Measurements from ENCODE around the gene IL1RAPL1.
"Not testable (repeated sequence)": the region's sequence is repeated elsewhere in the genome, so short reads cannot be mapped to it uniquely, and the experiment has no call there.

The IL1RAPL1 gene

DNA sequence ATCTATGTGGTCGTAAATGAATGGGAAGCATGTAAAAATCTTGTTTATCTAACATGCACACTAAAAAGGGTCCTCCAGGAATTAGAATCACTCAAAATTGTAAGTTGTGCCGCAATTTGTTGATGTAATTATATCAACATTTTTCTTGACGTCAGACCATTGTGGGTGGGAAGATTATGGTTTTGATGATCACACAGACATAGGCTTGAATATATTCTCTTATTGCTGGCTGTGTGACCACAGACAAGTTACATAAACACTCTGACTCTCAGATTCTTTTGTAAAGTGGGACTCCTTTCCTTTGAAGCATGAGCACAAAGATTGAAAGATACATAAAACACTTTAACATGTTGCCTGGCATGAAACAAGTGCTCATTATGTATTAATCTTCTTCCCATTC is 51.5 kb downstream of the IL1RAPL1 start:
- DNase-seq = no peak

DNA sequence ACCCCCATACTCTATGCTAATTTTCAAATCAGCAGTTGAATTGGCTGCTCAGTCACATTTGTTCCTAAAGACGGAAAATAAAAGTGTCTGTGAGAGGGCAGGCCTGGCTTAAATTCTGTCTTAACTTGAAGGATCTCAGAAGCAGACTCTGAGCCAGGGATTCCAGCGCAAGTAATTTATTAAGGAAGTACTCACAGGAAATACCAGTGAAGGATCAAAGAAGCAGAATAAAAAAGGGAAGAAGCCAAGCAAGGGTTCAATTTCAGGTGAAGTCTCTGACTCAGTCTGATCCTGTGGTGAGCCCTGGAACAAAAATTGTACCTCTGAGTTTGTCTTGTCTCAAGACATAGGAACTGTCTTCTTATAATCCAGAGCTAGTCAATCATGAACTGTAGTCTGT is 52.2 kb downstream of the IL1RAPL1 start:
- no peak for DNase-seq

DNA sequence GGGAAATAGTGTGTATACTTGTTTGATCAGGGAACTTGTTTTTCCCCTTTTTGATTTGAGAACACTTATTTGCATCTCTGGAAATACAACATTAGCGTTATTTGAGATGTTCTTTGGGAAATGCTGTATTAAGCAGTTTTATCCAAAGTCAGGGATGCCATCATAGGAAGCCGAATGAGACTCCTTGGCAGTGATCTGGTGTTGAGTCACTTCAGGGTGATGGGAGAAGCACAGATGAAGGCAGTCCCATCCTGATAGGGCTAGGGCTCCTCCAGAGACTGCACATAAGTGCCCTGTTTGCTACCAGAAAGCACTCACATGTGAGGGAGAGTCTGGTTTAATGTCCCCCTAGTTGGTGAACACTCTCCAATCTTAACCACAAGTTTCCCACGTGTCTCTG is 62.3 kb downstream of the IL1RAPL1 start:
- DNase-seq = no peak

DNA sequence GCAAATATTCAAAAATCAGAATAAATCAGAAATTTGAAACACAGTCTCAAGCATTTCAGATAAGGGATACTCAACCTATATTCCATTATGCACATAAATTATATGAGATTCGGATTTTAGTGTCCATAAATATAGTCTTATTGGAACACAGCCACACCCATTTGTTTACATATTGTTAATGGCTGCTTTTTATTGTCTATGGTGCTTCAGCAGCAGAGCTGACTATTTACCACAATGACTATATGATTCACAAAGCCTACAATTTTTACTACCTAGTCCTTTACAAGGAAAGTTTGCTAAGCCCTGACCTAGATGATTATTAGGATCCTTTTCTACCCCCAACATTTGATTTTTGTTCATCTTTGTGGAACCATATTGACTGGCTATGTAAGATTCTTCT is 63.9 kb downstream of the IL1RAPL1 start:
- no peak for DNase-seq

DNA sequence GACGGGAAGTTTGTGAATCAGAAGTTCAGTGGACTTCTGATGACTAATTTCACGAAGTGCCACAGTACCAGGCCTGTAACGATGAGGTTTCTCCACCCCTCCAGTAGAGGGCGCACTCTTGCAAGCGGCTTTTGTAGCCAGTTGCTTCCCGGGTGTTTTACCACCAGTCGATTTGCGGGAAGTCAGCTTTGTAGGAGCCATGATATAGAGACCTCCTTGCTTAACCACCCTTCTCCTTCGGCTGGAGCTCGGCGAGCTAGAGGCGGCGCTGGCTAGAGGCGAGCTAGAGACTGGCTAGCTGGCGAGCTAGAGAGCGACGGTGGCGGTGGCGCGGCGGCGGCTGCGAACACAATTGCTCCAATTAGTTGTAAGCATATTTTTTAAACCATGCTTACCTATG is 72.0 kb downstream of the IL1RAPL1 start:
- no peak for DNase-seq

DNA sequence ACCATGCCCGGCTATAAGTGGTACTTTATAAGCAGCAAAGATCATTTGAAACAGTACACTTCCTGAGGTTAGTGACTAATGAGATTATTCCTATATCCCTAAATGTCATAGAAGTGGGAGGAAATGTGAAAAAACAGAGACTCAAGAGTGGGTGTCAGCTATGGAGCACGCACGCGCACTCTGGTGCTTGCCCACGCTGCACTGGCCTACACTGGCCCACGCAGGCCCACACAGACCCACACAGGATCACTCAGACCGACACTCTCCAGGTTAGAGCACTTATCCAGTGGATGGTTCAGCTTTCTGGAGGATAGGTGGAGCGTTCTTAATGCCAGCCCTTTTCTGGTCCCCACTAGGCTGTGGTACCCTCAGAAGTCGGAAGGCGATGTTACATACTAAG is 78.5 kb downstream of the IL1RAPL1 start:
- DNase-seq = no peak

DNA sequence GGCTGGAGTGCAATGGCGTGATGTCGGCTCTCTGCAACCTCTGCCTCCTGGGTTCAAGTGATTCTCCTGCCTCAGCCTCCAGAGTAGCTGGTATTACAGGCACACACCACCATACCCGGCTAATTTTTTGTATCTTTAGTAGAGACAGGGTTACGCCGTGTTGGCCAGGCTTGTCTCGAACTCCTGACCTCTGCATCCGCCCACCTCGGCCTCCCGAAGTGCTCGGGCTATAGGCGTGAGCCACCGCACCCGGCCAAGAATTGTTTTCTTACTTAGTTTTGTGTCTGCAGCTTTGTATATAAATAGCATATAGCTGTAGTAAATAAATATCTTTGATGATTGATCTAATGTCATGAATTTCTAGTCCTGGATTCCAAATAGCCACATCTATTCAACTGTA is 81.1 kb downstream of the IL1RAPL1 start:
- no peak for DNase-seq

DNA sequence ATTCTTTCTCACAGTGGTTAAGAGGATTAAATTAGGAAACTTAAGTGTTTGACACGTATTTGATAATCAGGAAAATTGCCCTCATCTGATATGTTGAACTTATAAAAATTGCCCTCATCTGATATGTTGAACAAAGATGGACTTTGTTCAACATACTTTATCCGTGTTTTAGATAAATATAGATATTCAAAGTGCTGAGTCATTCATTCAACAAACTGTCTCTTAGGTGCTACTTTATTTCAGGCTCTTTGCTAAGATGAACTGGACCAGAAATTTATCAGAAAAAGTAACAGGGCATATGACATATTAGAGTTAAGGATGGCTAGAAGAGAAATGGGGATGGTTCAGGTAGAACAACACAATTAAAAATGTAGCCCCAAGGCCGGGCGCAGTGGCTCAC is 81.7 kb downstream of the IL1RAPL1 start:
- DNase-seq = no peak

DNA sequence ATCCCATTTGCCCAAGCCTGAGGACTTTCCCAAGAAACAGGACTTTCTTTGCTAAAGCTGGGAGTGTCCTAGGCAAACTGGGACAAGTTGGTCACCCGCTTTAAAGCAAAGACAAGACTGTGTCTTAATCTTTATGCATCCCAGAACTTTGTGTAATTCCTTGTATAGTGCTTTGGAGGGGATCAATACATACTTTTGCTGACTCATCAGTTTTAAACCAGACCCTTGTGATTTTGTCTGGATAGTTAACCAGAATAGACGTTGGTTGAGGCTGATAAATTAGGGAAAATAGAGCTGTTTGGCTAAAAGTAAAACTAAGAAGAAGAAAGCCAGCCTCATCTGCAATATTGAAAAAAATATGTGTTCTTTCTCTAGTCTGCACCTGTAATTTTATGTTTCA is 82.8 kb downstream of the IL1RAPL1 start:
- no peak for DNase-seq

DNA sequence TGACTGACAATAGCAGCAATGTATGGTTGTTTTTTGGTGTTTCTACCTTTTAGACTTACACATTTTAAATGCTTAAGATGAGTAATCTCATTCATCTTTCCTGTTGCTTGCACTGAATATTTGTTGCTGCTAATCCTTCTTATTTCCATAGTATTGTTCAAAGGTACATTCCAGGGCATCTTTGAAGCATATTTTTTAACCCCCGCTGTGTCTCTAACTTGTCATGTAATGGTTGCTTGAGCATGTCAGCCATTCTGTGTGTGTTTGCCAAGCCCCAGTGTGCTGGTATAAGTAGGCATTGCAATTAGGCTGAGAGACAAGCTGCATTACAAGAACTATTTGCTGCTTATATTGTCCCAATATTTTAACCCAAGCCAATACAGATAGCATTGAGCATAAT is 87.9 kb downstream of the IL1RAPL1 start:
- DNase-seq = no peak

DNA sequence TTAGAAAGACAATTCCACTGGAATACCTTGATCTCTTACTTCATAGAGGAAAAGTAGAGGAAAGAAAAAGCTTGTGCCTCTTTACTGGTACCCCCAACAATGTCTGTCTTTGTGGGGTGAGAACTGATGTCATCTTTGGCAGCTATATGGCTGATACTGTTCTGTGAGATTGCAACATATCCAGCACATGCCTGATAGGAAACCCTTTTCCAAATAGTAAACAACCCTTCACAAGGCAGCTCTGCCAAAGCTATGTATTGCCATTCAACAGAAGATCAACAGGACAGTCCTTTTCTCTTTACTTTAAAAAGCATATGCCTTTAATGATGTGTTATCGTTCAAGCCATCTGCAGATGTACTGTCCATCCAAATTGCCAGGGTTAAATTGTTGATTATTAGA is 105.9 kb downstream of the IL1RAPL1 start:
- no peak for DNase-seq

DNA sequence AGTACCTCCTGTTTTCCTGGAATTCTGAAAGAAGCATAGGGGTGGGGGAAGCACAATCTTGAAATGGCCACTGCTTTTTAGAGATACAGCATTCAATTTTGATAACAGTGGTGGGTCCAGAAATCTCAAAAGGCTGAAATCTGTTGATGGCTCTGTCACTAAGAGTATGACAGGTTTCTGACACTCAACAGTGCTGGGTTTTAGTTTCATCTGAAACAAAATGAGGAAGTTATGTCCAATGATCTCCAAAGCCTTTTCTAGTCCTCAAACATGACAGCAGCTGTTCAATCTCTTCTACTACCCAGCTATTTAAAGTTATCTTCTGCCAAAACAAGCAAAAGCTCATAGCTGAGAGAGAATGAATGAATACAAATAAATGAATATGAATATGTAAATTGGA is 110.5 kb downstream of the IL1RAPL1 start:
- no peak for DNase-seq

DNA sequence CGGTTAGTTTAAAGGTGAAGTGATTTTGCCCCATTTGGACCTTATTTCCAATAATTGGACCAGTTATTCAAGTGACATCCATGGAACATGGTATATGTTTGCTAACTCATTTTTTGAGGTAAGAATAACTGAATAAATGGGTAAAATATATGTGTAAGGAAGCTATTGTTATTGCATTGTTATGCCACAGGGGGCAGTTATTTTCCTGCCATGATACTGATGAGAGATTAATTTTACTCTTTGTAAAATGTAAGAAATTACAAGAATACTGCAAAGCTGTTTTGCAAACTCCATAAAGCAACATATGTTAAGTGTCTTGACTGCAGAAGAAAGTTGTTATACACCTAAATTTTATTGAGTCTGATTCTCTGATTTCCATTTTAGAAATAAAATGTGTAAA is 114.0 kb downstream of the IL1RAPL1 start:
- no peak for DNase-seq

DNA sequence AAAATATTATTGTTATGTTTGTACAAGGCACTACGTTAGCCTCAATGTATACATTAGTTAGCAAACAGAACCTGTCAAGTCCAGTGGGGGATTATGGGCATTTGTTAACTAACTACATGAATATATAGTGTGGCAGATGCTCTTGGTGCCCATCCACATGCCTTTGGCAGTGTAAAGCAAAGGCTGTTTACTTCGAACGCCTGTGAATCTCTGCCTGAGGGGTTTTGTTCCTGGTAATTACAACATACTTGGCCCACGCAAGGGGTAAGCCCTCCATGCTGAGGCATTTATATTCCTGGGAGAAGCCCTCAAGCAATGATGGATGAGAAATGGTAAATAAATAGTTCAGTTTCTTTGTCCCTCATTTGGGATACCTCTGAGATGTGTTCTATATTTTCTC is 119.7 kb downstream of the IL1RAPL1 start:
- no peak for DNase-seq

DNA sequence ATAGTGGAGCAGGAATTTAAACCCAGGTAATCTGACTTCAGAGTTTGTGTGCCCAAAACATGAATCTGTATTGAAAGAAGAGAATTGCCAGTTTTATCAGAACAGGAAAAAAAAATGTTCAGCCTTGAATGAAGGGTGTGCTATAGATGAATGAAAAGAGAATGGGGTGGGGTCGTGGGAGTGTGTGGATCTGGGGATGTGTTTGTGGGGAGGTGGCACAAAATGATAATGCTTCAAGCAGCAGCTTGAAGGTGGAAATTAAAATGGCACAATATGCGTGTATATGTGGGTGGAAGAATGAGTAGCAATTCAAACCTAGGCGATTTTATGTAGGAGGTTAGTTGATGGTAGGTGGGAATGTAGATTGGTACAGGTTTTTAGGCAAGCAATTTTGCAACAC is 122.2 kb downstream of the IL1RAPL1 start:
- no peak for DNase-seq

DNA sequence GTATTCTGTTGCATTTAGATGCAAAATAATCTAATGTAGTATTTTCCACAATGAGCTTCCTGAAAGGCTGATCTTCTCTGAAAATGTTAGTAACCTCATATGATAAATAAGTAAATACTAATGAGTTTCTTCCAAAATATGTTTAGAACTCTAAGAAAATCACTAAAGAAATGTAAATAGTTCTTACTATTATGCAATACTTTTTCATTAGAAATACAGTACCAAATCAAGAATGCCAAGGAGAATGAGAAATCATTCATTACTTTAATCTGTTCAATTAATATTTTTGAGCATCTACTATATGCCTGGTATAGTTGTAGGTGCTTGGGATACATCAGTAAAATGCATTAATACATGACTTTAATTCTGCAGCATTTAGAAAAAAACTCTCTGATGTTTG is 130.6 kb downstream of the IL1RAPL1 start:
- no peak for DNase-seq

DNA sequence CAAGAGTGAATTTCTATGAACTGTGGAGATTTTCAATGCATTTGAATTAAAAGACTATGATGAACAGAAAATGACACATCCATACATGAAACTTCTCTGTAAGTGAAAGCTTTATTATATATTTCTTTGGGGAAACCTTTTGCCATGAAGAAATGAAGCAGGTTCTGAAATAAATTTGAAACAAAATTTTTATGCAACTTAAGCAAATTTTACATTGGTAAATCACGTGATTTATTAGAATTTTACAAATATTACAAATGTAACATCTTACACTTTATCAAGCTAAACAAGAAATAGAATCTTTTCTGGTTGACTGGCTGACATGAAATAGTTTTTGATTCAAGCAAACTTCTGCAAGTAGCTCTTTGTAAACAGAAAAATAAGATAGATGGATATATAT is 131.2 kb downstream of the IL1RAPL1 start:
- no peak for DNase-seq

DNA sequence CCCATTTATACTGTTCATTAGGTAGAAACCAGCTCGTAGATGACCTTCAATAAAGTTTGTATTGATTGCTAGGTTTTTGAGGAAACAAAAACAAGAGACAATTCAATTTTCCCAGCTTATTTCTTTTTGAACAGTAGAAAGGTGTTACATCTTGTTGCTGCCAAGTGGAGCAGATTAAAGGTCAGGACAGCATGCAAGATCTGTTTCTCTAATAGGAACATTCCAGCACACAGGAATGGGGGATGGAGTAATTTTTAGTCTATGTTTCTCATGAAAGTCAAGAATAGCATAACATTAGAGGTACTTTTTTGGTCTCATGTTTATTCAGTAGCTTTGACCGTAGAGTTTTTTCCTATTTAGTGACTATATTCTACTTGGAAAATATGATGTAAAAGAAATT is 132.4 kb downstream of the IL1RAPL1 start:
- no peak for DNase-seq

DNA sequence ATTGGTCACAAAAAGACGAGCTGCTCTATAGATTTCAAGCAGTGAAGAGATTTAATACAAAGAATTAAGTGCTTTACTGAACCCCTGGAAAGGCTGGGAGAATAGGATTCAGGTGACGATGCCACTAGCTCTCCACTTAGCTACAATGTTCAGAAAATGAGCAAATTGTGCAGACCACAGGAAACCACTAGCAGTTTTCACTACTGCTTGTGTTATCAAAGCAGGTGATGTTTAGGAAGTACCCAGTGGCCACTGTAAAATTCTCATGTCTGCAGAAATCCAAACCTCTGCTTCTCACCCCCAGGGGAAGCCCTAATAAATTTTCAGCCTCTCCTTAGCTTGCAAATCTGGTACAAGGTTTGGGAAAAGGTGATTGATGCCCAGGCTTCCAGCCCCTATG is 165.1 kb downstream of the IL1RAPL1 start:
- DNase-seq = no peak

DNA sequence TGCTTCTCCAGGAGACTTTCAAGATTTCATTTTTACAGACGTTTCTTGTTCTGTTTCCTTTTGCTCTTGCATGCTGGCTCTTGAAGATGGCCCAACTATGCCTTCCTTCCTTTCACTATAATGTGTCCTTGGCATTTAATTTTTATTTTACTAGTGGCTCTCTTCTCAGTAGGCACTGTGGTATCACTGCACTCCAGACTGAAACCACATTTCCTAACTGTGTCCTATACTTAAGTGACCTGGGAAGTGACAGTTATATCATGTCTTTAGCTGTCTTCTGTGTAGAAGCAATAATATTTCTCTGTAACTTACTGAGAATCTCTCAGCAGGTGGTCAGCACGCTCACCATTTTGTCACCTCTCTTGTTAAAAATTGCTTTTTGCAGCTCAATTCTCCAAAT is 168.9 kb downstream of the IL1RAPL1 start:
- DNase-seq = no peak

DNA sequence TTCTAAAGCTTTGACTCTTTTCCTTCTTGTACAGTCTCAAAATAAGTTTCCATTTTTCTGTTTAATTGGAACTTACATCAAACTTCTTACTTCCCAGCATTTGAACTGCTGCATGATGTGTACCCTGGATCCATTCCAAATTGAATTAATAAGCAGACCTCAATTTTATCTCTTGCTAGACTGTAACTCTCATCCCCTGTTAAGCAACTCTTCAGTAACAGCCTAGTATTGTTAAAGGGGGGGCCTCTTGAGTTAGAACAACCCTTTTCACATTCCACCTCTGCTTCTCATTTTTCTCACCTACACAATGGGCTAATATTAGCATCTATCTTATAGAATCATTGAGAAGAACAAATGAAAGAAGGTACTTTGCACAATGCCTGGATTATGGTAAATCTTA is 169.4 kb downstream of the IL1RAPL1 start:
- DNase-seq = no peak

DNA sequence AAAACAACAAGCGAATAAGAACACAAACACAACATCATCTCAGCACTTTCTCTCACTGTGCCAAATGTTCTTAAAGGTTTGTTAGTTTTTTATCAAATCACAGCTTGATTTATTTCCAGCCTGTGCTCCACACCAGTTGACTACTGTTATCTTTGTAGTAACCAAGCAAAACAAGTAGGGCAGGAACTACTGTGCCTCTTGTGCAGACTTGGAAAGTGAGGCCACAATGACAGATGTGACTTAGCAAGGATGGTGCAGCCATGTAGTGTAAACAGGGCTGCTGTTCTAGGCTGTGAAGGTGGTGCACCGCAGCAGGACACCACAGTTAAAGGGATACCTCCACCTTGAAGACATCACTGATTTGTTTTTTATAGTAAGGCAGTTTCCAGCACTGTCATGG is 170.0 kb downstream of the IL1RAPL1 start:
- DNase-seq = no peak

DNA sequence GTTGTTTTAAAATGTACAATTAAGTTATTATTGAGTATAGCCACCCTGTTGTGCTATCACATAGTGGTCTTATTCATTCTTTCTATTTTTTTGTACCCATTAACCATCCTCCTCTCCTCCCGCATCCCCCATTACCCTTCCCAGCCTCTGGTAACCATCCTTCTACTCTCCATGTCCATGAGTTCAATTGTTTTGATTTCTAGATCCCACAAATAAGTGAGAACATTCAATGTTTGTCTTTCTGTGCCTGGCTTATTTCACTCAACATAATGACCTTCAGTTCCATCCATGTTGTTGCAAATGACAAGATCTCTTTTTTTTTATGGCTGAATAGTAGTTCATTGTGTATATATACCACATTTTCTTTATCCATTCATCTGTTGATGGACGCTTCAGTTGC is 179.3 kb downstream of the IL1RAPL1 start:
- not testable (repeated sequence) for DNase-seq

DNA sequence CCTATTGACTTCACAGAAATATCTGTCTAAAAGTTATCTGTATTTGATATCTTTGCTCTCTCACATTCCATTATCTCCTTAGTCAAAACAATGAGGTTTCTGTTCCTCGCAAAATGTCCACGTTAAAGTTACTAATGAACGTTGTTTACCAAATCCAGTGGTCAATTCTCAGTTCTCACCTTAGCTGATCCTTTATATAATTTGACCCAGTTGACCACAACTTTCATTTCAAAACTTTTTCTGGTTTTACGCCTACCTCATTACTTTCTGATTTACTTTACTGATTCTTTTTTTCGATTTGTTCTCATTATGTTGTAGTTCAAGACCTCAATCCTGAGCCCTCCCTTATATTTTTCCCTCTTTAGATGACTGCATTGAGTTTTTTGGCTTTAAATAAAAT is 186.6 kb downstream of the IL1RAPL1 start:
- no peak for DNase-seq

DNA sequence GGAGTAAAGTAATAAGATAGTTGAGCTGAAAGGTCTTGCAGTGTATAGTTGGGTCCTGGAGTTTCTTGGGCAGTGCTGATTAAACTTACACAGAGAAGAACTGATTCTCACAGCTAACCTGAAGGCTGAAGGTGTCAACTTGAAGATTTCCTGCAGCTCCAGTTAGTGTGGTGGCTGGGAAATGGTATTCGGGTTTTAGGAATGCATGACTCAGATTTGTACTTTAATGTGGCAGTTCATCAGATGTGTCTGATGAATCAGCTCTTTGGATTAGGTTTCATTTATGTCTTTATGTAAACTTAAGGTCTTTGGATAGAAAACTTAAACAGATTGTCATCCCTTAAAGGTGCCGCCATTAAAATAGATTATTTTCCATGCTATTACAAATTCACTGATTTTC is 200.0 kb downstream of the IL1RAPL1 start:
- DNase-seq = no peak

DNA sequence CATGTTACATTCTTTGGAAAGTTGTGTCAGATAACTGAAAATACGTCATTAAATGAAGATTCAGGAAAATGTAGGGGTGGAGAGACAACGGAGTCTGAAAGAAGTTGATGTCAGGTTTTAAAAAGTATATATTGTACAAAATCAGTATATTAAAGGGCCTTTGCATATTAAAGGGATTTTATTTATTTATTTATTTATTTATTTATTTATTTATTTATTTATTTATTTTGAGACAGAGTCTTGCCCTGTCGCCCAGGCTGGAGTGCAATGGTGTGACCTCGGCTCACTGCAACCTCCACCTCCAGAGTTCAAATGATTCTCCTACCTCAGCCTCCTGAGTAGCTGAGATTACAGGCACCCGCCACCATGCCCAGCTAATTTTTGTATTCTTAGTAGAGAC is 213.4 kb downstream of the IL1RAPL1 start:
- DNase-seq = not testable (repeated sequence)

Measured in activated naive CD4-positive, alpha-beta T cell treated with Interleukin-2 at 50 U/mL for 16 hours (primary cell).